ENCODE measurements around the gene CDH13.

- TF ChIP-seq CTCF (conservative IDR thresholded peaks at IDR 0.05) (no peak), ZFX (IDR thresholded peaks at IDR 0.05) (no peak)
These were observed 999.4 kb downstream of the CDH13 start for GRCh38 chr16:83626204-83626603.
